Measurements from ENCODE around the gene CNDP2.

Gene CNDP2

GRCh38 chr18:74573053-74573452, 76.9 kb downstream of the CNDP2 start:
- no peak for DNase-seq
